ENCODE measurements around the gene EMSY. TPM values are rescaled to one million over a fixed set of nuclear protein-coding genes. Genes with fewer than 3 reads are reported as not detected.

EMSY gene
- total RNA-seq, 1 donor from 2014 or later = 42.3 TPM

- Mint-ChIP-seq H3K27me3 (no peaks in the 10 kb centered on the region), H3K27ac (no peak overlapping the region), H3K4me1 (ENCODE audit: low read depth) (peaks cover 11% of the 10 kb centered on the region), H3K9me3 (ENCODE audit: low read depth) (peaks cover 4% of the 10 kb centered on the region), H3K36me3 (ENCODE audit: insufficient read depth) (peaks cover 23% of the 10 kb centered on the region), H3K4me3 (ENCODE audit: low read depth) (no peak overlapping the region)
- TF ChIP-seq CTCF (IDR thresholded peaks at IDR 0.05; ENCODE audit: unreplicated experiment) = no peak
- DNase-seq (ENCODE audit: low spot score, unreplicated experiment) = no peak
Measured at GRCh38 chr11:76465701-76466100, 20.9 kb downstream of the EMSY start.

GRCh38 chr11:76466666-76467065, 21.8 kb downstream of the EMSY start:
- no peak for TF ChIP-seq CTCF (IDR thresholded peaks at IDR 0.05; ENCODE audit: unreplicated experiment)
- Mint-ChIP-seq H3K27me3 (no peaks in the 10 kb centered on the region), H3K4me1 (ENCODE audit: low read depth) (peaks cover 11% of the 10 kb centered on the region), H3K27ac (no peak overlapping the region), H3K9me3 (ENCODE audit: low read depth) (peaks cover 4% of the 10 kb centered on the region), H3K4me3 (ENCODE audit: low read depth) (no peak overlapping the region), H3K36me3 (ENCODE audit: insufficient read depth) (peaks cover 21% of the 10 kb centered on the region)
- DNase-seq (ENCODE audit: low spot score, unreplicated experiment) = no peak

GRCh38 chr11:76469141-76469540, 24.3 kb downstream of the EMSY start:
- H3K4me3 Mint-ChIP-seq (ENCODE audit: low read depth) = no peak overlapping the region
- no peak for DNase-seq (ENCODE audit: low spot score, unreplicated experiment)
- no peaks in the 10 kb centered on the region for H3K27me3 Mint-ChIP-seq
- peaks cover 11% of the 10 kb centered on the region for H3K4me1 Mint-ChIP-seq (ENCODE audit: low read depth)
- TF ChIP-seq CTCF (IDR thresholded peaks at IDR 0.05; ENCODE audit: unreplicated experiment) = no peak
- no peak overlapping the region for H3K27ac Mint-ChIP-seq
- H3K36me3 Mint-ChIP-seq (ENCODE audit: insufficient read depth) = peaks cover 18% of the 10 kb centered on the region
- no peaks in the 10 kb centered on the region for H3K9me3 Mint-ChIP-seq (ENCODE audit: low read depth)

GRCh38 chr11:76471382-76471781, 26.6 kb downstream of the EMSY start:
- H3K36me3 Mint-ChIP-seq (ENCODE audit: insufficient read depth) = peaks cover 19% of the 10 kb centered on the region
- no peak for DNase-seq (ENCODE audit: low spot score, unreplicated experiment)
- H3K9me3 Mint-ChIP-seq (ENCODE audit: low read depth) = no peaks in the 10 kb centered on the region
- no peaks in the 10 kb centered on the region for H3K27me3 Mint-ChIP-seq
- no peak overlapping the region for H3K27ac Mint-ChIP-seq
- no peaks in the 10 kb centered on the region for H3K4me1 Mint-ChIP-seq (ENCODE audit: low read depth)
- no peak for TF ChIP-seq CTCF (IDR thresholded peaks at IDR 0.05; ENCODE audit: unreplicated experiment)
- no peak overlapping the region for H3K4me3 Mint-ChIP-seq (ENCODE audit: low read depth)

- H3K36me3 Mint-ChIP-seq (ENCODE audit: insufficient read depth) = peaks cover 58% of the 10 kb centered on the region
- no peak for TF ChIP-seq CTCF (IDR thresholded peaks at IDR 0.05; ENCODE audit: unreplicated experiment)
- no peaks in the 10 kb centered on the region for H3K27me3 Mint-ChIP-seq
- H3K9me3 Mint-ChIP-seq (ENCODE audit: low read depth) = peaks cover 31% of the 10 kb centered on the region
- no peak overlapping the region for H3K4me3 Mint-ChIP-seq (ENCODE audit: low read depth)
- DNase-seq (ENCODE audit: low spot score, unreplicated experiment) = no peak
- no peak overlapping the region for H3K27ac Mint-ChIP-seq
- H3K4me1 Mint-ChIP-seq (ENCODE audit: low read depth) = no peaks in the 10 kb centered on the region
Measured at GRCh38 chr11:76480241-76480640, 35.4 kb downstream of the EMSY start.

Data from progenitor cell of endocrine pancreas (in vitro differentiated cells).